HepG2 (cell line): ENCODE measurements around the gene TRIM54. TPM values are rescaled to one million over a fixed set of nuclear protein-coding genes. Genes with fewer than 3 reads are reported as not detected.

Experiments
- ATAC-seq: fragments of 200-7000 bp; cut with Tn5 transposase; 3 replicates; pipeline ENCODE4 v1.9.1; 2020; ENCODE audit warnings: mild to moderate bottlenecking, moderate library complexity
- BruUV-seq: library from RNA; stranded (reverse); fragments of 400-500 nt; replicated peaks from 2 replicates; lab custom pipeline; 2021; lab: Mats Ljungman, UMichigan
- CTCF ChIA-PET: fragments of 300-600 bp; formaldehyde crosslinking; extraction: SDS; loops from one replicate; lab custom pipeline; 2021; ENCODE audit warnings: low total read pairs, inconsistent platforms, low intra/inter-chr PET ratio; lab: Yijun Ruan, JAX
- POLR2A ChIA-PET: fragments of 350-600 bp; sonication (Branson Sonifier 250); formaldehyde crosslinking; loops from one replicate; lab custom pipeline; 2020; ENCODE audit warnings: antibody characterized with exemption, inconsistent platforms; lab: Yijun Ruan, JAX
- DNase-seq: peaks from one replicate; pipeline ENCODE4 v3.0.0-alpha.2; 2015; ENCODE audit warnings: low spot score
- FAIRE-seq: peaks from 3 replicates; lab custom pipeline; 2011; peaks lifted over from hg19 to GRCh38; lab: Jason Lieb, UNC
- H2AFZ ChIP-seq: one replicate; pipeline ENCODE4 v1.6.1; 2011; ENCODE audit warnings: low read length, inconsistent platforms
- H3K27ac ChIP-seq: fragments of 300-600 bp; 3 replicates; pipeline ENCODE4 v1.8.0; 2011; ENCODE audit warnings: mixed run types, mild to moderate bottlenecking, mixed read lengths, low read length, inconsistent platforms; ENCODE audit not compliant: insufficient read depth; ENCODE audit errors: extremely low read length
- H3K27me3 ChIP-seq, 2 experiments: fragments of 200-600 bp in 1 of 2; 2 replicates in 1 of 2; 3 replicates in 1 of 2; pipeline versions ENCODE4 v1.6.0 to v1.8.0; 2011; ENCODE audit warnings: low read length in 2 of 2, mild to moderate bottlenecking in 2 of 2, moderate library complexity in 2 of 2, inconsistent platforms in 1 of 2; ENCODE audit not compliant: insufficient read depth in 2 of 2, control insufficient read depth in 1 of 2
- H3K36me3 ChIP-seq, 2 experiments: fragments of 200-600 bp in 1 of 2; replicated peaks in 1 of 2; 2 replicates in 1 of 2; 3 replicates in 1 of 2; pipeline versions ENCODE4 v1.5.1 to v1.8.0; 2011; ENCODE audit warnings: low read length in 2 of 2, inconsistent platforms in 1 of 2; ENCODE audit not compliant: insufficient read depth in 2 of 2, control insufficient read depth in 1 of 2
- H3K4me1 ChIP-seq: 2 replicates; pipeline ENCODE4 v1.5.1; 2012; ENCODE audit warnings: low read length, inconsistent platforms; ENCODE audit not compliant: insufficient read depth
- H3K4me2 ChIP-seq: 2 replicates; pipeline ENCODE4 v1.6.0; 2011; ENCODE audit warnings: low read depth, low read length, inconsistent platforms
- H3K4me3 ChIP-seq, 3 experiments: fragments of 200-600 bp in 1 of 3; sonication (generic), shearing (Covaris generic) in 1 of 3; replicated peaks in 1 of 3; 2 replicates each; pipeline ENCODE4 v1.5.1; 2011 to 2016; ENCODE audit warnings: low read length in 3 of 3, inconsistent platforms in 2 of 3, low read depth in 2 of 3, mild to moderate bottlenecking in 2 of 3, control low read depth in 1 of 3, mixed read lengths in 1 of 3; ENCODE audit not compliant: insufficient read depth in 1 of 3
- H3K79me2 ChIP-seq: one replicate; pipeline ENCODE4 v1.6.1; 2011; ENCODE audit warnings: low read length, inconsistent platforms; ENCODE audit not compliant: insufficient read depth
- H3K9ac ChIP-seq: 2 replicates; pipeline ENCODE4 v1.6.0; 2011; ENCODE audit warnings: mild to moderate bottlenecking, low read depth, low read length, inconsistent platforms; ENCODE audit not compliant: insufficient read depth
- H3K9me3 ChIP-seq: 2 replicates; pipeline ENCODE4 v1.5.1; 2012; ENCODE audit warnings: mild to moderate bottlenecking, low read length
- H4K20me1 ChIP-seq: 2 replicates; pipeline ENCODE4 v1.6.0; 2011; ENCODE audit warnings: inconsistent platforms, mild to moderate bottlenecking, low read length, moderate library complexity; ENCODE audit not compliant: insufficient read depth
- RARG ChIP-seq: sonication (generic); formaldehyde crosslinking; IDR thresholded peaks from 2 replicates; pipeline ENCODE4 v1.4.0; 2020; ENCODE audit warnings: low read depth, mild to moderate bottlenecking, missing genetic modification reagents
- WGBS: methylation state at CpG from one replicate; pipeline ENCODE4 v1.1.6; 2017; ENCODE audit warnings: low lambda C conversion rate; 5-methylcytosine and 5-hydroxymethylcytosine counted together
- in situ Hi-C: cut with HindIII; loops from 2 replicates; pipeline ENCODE4 v1.10.0; 2017; ENCODE audit warnings: low pct_unique_long_range_greater_than_20kb; ENCODE audit not compliant: extremely low pct_ligation_motif_present
- intact Hi-C: fragments of 100-400 bp; cut with micrococcal nuclease; formaldehyde crosslinking; loops from one replicate; pipeline ENCODE4 v1.10.0; 2022; ENCODE audit not compliant: unreplicated experiment
- polyA plus RNA-seq, 8 experiments: library from polyadenylated mRNA; depleted of rRNA in 3 of 8; stranded (reverse) in 7 of 8; unstranded in 1 of 8; fragments of >200 nt; fragmentation: Illumina TruSeq in 4 of 8; extraction: Trizol in 4 of 8; gene quantifications; 2 replicates each; pipeline versions ENCODE4 v1.2.1 to v1.2.3, GENCODE V29; 2011 to 2016; ENCODE audit warnings: low read depth in 4 of 8, missing spikeins in 1 of 8, mixed read lengths in 1 of 8; ENCODE audit not compliant: insufficient read depth in 1 of 8
- total RNA-seq, 5 experiments: library from RNA; depleted of rRNA; stranded (reverse); fragments of >200 nt; fragmentation: Illumina TruSeq; extraction: Trizol; gene quantifications; 2 replicates each; pipeline ENCODE4 v1.2.3, GENCODE V29; 2016; ENCODE audit warnings: low read depth in 1 of 5
- TF ChIP-seq, protein P1 (sequence below): sonication (generic); formaldehyde crosslinking; IDR thresholded peaks from 2 replicates; pipeline ENCODE4 v1.4.0; 2020; ENCODE audit warnings: missing genetic modification reagents
- TF ChIP-seq, protein P2 (sequence below): sonication (generic); formaldehyde crosslinking; IDR thresholded peaks from 2 replicates; pipeline ENCODE4 v1.4.0; 2020; ENCODE audit warnings: missing genetic modification reagents

Gene TRIM54
- total and polyA plus RNA-seq, 2 of the 13 experiments (the other 11 are each of a cell fraction or from before 2014, with no cell fraction given): 0.07 to 0.13 TPM

GRCh38 chr2:27304488-27305240, 22.4 kb downstream of the TRIM54 start:
- FAIRE-seq (no peak), ATAC-seq (peak; percentile 9; the same call in 2 of the 3 replicates), DNase-seq (no peak)
- Histone ChIP-seq H3K4me3 (no peak overlapping the region), H3K27me3 (peaks cover 0 to 5% of the 10 kb centered on the region in 2 experiments; a peak in 3 of 5 replicates), H3K4me2 (no peak overlapping the region), H3K9ac (no peak overlapping the region), H3K4me1 (peaks cover 20% of the 10 kb centered on the region), H3K27ac (no peak overlapping the region), H3K9me3 (no peaks in the 10 kb centered on the region), H3K36me3 (no peaks in the 10 kb centered on the region; a peak in 2 of 5 replicates), H2AFZ (no peak overlapping the region), H4K20me1 (no peaks in the 10 kb centered on the region), H3K79me2 (no peaks in the 10 kb centered on the region)
- 51% methylated on average over 11 of the region's 13 CpGs for WGBS
- ChIA-PET POLR2A (interaction anchor here (0.7 to 1.1 kb wide), 2 partner anchors 16 to 52 kb away, joined by 3 read pairs; partner anchors contain the start of gene GTF3C2), CTCF (interaction anchor here (2.6 kb wide), 1 partner anchor 54 kb away, joined by 38 read pairs; no protein-coding TSS in a partner anchor)
- no TSS peak for BruUV-seq
- intact Hi-C loops: no loop called here
- in situ Hi-C loops: no loop called here
- TF ChIP-seq RARG (CRISPR knock-in tag): no peak
- TF ChIP-seq, protein P1, sequence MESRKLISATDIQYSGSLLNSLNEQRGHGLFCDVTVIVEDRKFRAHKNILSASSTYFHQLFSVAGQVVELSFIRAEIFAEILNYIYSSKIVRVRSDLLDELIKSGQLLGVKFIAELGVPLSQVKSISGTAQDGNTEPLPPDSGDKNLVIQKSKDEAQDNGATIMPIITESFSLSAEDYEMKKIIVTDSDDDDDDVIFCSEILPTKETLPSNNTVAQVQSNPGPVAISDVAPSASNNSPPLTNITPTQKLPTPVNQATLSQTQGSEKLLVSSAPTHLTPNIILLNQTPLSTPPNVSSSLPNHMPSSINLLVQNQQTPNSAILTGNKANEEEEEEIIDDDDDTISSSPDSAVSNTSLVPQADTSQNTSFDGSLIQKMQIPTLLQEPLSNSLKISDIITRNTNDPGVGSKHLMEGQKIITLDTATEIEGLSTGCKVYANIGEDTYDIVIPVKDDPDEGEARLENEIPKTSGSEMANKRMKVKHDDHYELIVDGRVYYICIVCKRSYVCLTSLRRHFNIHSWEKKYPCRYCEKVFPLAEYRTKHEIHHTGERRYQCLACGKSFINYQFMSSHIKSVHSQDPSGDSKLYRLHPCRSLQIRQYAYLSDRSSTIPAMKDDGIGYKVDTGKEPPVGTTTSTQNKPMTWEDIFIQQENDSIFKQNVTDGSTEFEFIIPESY: peak; percentile 59; the same call in 1 of the 2 replicates
- TF ChIP-seq, protein P2, sequence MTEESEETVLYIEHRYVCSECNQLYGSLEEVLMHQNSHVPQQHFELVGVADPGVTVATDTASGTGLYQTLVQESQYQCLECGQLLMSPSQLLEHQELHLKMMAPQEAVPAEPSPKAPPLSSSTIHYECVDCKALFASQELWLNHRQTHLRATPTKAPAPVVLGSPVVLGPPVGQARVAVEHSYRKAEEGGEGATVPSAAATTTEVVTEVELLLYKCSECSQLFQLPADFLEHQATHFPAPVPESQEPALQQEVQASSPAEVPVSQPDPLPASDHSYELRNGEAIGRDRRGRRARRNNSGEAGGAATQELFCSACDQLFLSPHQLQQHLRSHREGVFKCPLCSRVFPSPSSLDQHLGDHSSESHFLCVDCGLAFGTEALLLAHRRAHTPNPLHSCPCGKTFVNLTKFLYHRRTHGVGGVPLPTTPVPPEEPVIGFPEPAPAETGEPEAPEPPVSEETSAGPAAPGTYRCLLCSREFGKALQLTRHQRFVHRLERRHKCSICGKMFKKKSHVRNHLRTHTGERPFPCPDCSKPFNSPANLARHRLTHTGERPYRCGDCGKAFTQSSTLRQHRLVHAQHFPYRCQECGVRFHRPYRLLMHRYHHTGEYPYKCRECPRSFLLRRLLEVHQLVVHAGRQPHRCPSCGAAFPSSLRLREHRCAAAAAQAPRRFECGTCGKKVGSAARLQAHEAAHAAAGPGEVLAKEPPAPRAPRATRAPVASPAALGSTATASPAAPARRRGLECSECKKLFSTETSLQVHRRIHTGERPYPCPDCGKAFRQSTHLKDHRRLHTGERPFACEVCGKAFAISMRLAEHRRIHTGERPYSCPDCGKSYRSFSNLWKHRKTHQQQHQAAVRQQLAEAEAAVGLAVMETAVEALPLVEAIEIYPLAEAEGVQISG (CRISPR knock-in tag): no peak
